NCI-H1105 (cell line): Measurements from ENCODE around the gene PRR5L.

Source experiments
- DNase-seq: peaks from one replicate; lab custom pipeline; 2025; lab: John Stamatoyannopoulos, UW

Gene PRR5L

GRCh38 chr11:36436064-36436463 lies 140.0 kb downstream of the PRR5L start:
- no peak for DNase-seq

GRCh38 chr11:36436589-36436988 lies 140.5 kb downstream of the PRR5L start:
- DNase-seq: no peak

- DNase-seq: no peak
Measured at GRCh38 chr11:36437413-36437812, 141.3 kb downstream of the PRR5L start.

GRCh38 chr11:36438126-36438525 lies 142.0 kb downstream of the PRR5L start:
- no peak for DNase-seq

- DNase-seq: no peak
Measured at GRCh38 chr11:36441610-36442208, 145.6 kb downstream of the PRR5L start.

GRCh38 chr11:36443661-36444060 lies 147.6 kb downstream of the PRR5L start:
- no peak for DNase-seq

- DNase-seq: no peak
Measured at GRCh38 chr11:36446135-36446534, 150.0 kb downstream of the PRR5L start.

GRCh38 chr11:36447514-36447913 lies 151.4 kb downstream of the PRR5L start:
- no peak for DNase-seq

GRCh38 chr11:36447947-36448346 lies 151.9 kb downstream of the PRR5L start:
- peak; percentile 68 for DNase-seq

GRCh38 chr11:36449561-36450096 lies 153.5 kb downstream of the PRR5L start:
- DNase-seq: no peak

- no peak for DNase-seq
Measured at GRCh38 chr11:36450110-36450572, 154.1 kb downstream of the PRR5L start.

- DNase-seq: no peak
Measured at GRCh38 chr11:36451045-36451444, 155.0 kb downstream of the PRR5L start.

GRCh38 chr11:36451681-36452080 lies 155.6 kb downstream of the PRR5L start:
- DNase-seq: no peak

- DNase-seq: no peak
Measured at GRCh38 chr11:36452236-36452940, 156.3 kb downstream of the PRR5L start.

GRCh38 chr11:36452961-36453360 lies 156.9 kb downstream of the PRR5L start:
- no peak for DNase-seq

- no peak for DNase-seq
Measured at GRCh38 chr11:36453678-36454077, 157.6 kb downstream of the PRR5L start.

- DNase-seq: no peak
Measured at GRCh38 chr11:36454551-36454940, 158.5 kb downstream of the PRR5L start.

- no peak for DNase-seq
Measured at GRCh38 chr11:36454941-36455631, 159.0 kb downstream of the PRR5L start.

GRCh38 chr11:36455658-36456111 lies 159.6 kb downstream of the PRR5L start:
- DNase-seq: no peak

GRCh38 chr11:36456156-36456555 lies 160.1 kb downstream of the PRR5L start:
- DNase-seq: no peak

GRCh38 chr11:36458129-36458915 lies 162.2 kb downstream of the PRR5L start:
- DNase-seq: no peak

- no peak for DNase-seq
Measured at GRCh38 chr11:36459046-36459445, 163.0 kb downstream of the PRR5L start.
